T-helper 2 cell treated with Interferon-gamma antibody and Interleukin-4, amounts not matched to agents 100 ng/mL and 5 ng/mL, for 36 hours (primary cell): ENCODE results near the gene RNF149. TPM values are rescaled to one million over a fixed set of nuclear protein-coding genes. Genes with fewer than 3 reads are reported as not detected.
"Not testable (repeated sequence)": the region's sequence is repeated elsewhere in the genome, so short reads cannot be mapped to it uniquely, and the experiment has no call there.

Experiments used
- intact Hi-C: fragments of 100-400 bp; cut with micrococcal nuclease; formaldehyde crosslinking; loops from one replicate; pipeline ENCODE4 v1.15.1; 2023
- total RNA-seq: library from RNA; stranded (reverse); gene quantifications from 2 replicates; pipeline ENCODE4 v1.2.3, GENCODE V29; 2022

RNF149 gene
- total RNA-seq, 1 donor from 2014 or later: 87.0 TPM

- intact Hi-C loops: no loop called here
These were observed 44.1 kb downstream of the RNF149 start for GRCh38 chr2:101264360-101264939.

GRCh38 chr2:101263377-101263800, 45.1 kb downstream of the RNF149 start:
- intact Hi-C loops: no loop called here

GRCh38 chr2:101262142-101262541, 46.4 kb downstream of the RNF149 start:
- intact Hi-C loops: no loop called here

GRCh38 chr2:101258804-101259203, 49.7 kb downstream of the RNF149 start:
- intact Hi-C loops: loop anchor here (10.0 kb wide), 2 partner anchors 126 to 216 kb away; partner anchors contain the start of genes CREG2 and RFX8

GRCh38 chr2:101256316-101256715, 52.2 kb downstream of the RNF149 start:
- intact Hi-C loops: loop anchor here (10.0 kb wide), 2 partner anchors 128 to 218 kb away; partner anchors contain the start of genes CREG2 and RFX8

GRCh38 chr2:101255501-101255900, 53.0 kb downstream of the RNF149 start:
- intact Hi-C loops: loop anchor here (10.0 kb wide), 2 partner anchors 129 to 219 kb away; partner anchors contain the start of genes CREG2 and RFX8

- intact Hi-C loops: loop anchor here (1.0 to 10.0 kb wide), 7 partner anchors 18 to 691 kb away; partner anchors contain the start of genes CREG2, MAP4K4, PDCL3 and RFX8
These were observed 54.6 kb downstream of the RNF149 start for GRCh38 chr2:101253703-101254450.

GRCh38 chr2:101253013-101253702, 55.3 kb downstream of the RNF149 start:
- intact Hi-C loops: loop anchor here (1.0 to 10.0 kb wide), 7 partner anchors 19 to 690 kb away; partner anchors contain the start of genes CREG2, MAP4K4, PDCL3 and RFX8

GRCh38 chr2:101252408-101253012, 56.0 kb downstream of the RNF149 start, which contains the start of gene CNOT11:
TSS of gene CNOT11 (plus strand) at chr2:101252886. CDS start at chr2:101252965, 79 bp downstream.
- intact Hi-C loops: loop anchor here (1.0 to 10.0 kb wide), 9 partner anchors 20 to 690 kb away; partner anchors contain the start of genes CREG2, MAP4K4, PDCL3 and RFX8

- intact Hi-C loops: loop anchor here (1.0 to 10.0 kb wide), 7 partner anchors 76 to 689 kb away; partner anchors contain the start of genes CREG2, MAP4K4, PDCL3 and RFX8
These were observed 56.6 kb downstream of the RNF149 start for GRCh38 chr2:101251844-101252407.

- intact Hi-C loops: loop anchor here (5.0 to 10.0 kb wide), 4 partner anchors 99 to 446 kb away; partner anchors contain the start of genes CREG2, MAP4K4, RFX8 and TBC1D8
These were observed 57.2 kb downstream of the RNF149 start for GRCh38 chr2:101251246-101251781.

- intact Hi-C loops: loop anchor here (5.0 to 10.0 kb wide), 4 partner anchors 98 to 447 kb away; partner anchors contain the start of genes CREG2, MAP4K4, RFX8 and TBC1D8
These were observed 58.7 kb downstream of the RNF149 start for GRCh38 chr2:101249826-101250225.

GRCh38 chr2:101248756-101249155, 59.7 kb downstream of the RNF149 start:
- intact Hi-C loops: not testable (repeated sequence)

GRCh38 chr2:101245468-101245867, 63.0 kb downstream of the RNF149 start:
- intact Hi-C loops: not testable (repeated sequence)

- intact Hi-C loops: not testable (repeated sequence)
These were observed 63.6 kb downstream of the RNF149 start for GRCh38 chr2:101244899-101245298.

- intact Hi-C loops: not testable (repeated sequence)
These were observed 64.1 kb downstream of the RNF149 start for GRCh38 chr2:101244373-101244772.

GRCh38 chr2:101241158-101241557, 67.3 kb downstream of the RNF149 start:
- intact Hi-C loops: no loop called here

- intact Hi-C loops: not testable (repeated sequence)
These were observed 67.8 kb downstream of the RNF149 start for GRCh38 chr2:101240694-101241093.

GRCh38 chr2:101239760-101240118, 68.8 kb downstream of the RNF149 start:
- intact Hi-C loops: not testable (repeated sequence)
